SK-N-SH treated with all-trans-retinoic acid at 6 μM for 48 hours (cell line): ENCODE data around the gene SOD1.

ENCODE experiments used
- ATAC-seq: fragments of 200-7000 bp; cut with Tn5 transposase; 3 replicates; pipeline ENCODE4 v1.9.1; 2020; ENCODE audit warnings: mild to moderate bottlenecking, moderate library complexity
- ARNTL ChIP-seq: fragments of 450-650 bp; formaldehyde crosslinking; IDR thresholded peaks from 2 replicates; pipeline ENCODE4 v1.5.0; 2020; ENCODE audit warnings: low read depth, mild to moderate bottlenecking, moderate library complexity, borderline replicate concordance
- BACH2 ChIP-seq: fragments of 250-450 bp; sonication (Bioruptor Pico); IDR thresholded peaks from 2 replicates; pipeline ENCODE4 v1.9.0; 2021; ENCODE audit warnings: mild to moderate bottlenecking, borderline replicate concordance
- CREB5 ChIP-seq: fragments of 250-450 bp; sonication (Bioruptor Pico); IDR thresholded peaks from 2 replicates; pipeline ENCODE4 v1.5.1; 2020; ENCODE audit warnings: low read depth, mild to moderate bottlenecking, moderate library complexity
- CSDC2 ChIP-seq: fragments of 250-450 bp; sonication (Bioruptor Pico); IDR thresholded peaks from 2 replicates; pipeline ENCODE4 v1.5.0; 2020; ENCODE audit warnings: mild to moderate bottlenecking, moderate library complexity
- CSRNP3 ChIP-seq: fragments of 250-450 bp; sonication (Bioruptor Pico); IDR thresholded peaks from 2 replicates; pipeline ENCODE4 v1.5.1; 2021; ENCODE audit warnings: mild to moderate bottlenecking, moderate library complexity
- ESRRG ChIP-seq: fragments of 250-450 bp; sonication (Bioruptor Pico); IDR thresholded peaks from 2 replicates; pipeline ENCODE4 v1.6.1; 2021; ENCODE audit warnings: mild to moderate bottlenecking
- GLIS3 ChIP-seq: fragments of 250-450 bp; sonication (Bioruptor Pico); IDR thresholded peaks from 2 replicates; pipeline ENCODE4 v1.5.0; 2020; ENCODE audit warnings: mild to moderate bottlenecking, moderate library complexity
- ISL1 ChIP-seq: fragments of 250-450 bp; sonication (Bioruptor Pico); IDR thresholded peaks from 2 replicates; pipeline ENCODE4 v2.1.2; 2022; ENCODE audit warnings: mild to moderate bottlenecking, moderate library complexity
- OSR1 ChIP-seq: fragments of 250-450 bp; sonication (Bioruptor Pico); IDR thresholded peaks from 2 replicates; pipeline ENCODE4 v1.8.0; 2022; ENCODE audit warnings: moderate library complexity, mild to moderate bottlenecking, inconsistent platforms
- PATZ1 ChIP-seq: fragments of 250-450 bp; sonication (Bioruptor Pico); IDR thresholded peaks from 2 replicates; pipeline ENCODE4 v1.8.0; 2020; ENCODE audit warnings: mild to moderate bottlenecking, moderate library complexity, borderline replicate concordance
- PPARA ChIP-seq: fragments of 250-450 bp; sonication (Bioruptor Pico); IDR thresholded peaks from 2 replicates; pipeline ENCODE4 v1.5.0; 2020; ENCODE audit warnings: mild to moderate bottlenecking, borderline replicate concordance
- RARB ChIP-seq: fragments of 250-450 bp; sonication (Bioruptor Pico); IDR thresholded peaks from 2 replicates; pipeline ENCODE4 v1.8.0; 2021; ENCODE audit warnings: mild to moderate bottlenecking, moderate library complexity
- SNAI2 ChIP-seq: fragments of 250-450 bp; sonication (Bioruptor Pico); IDR thresholded peaks from 2 replicates; pipeline ENCODE4 v1.5.0; 2020; ENCODE audit warnings: mild to moderate bottlenecking, moderate library complexity
- TOX ChIP-seq: fragments of 250-450 bp; sonication (Bioruptor Pico); IDR thresholded peaks from 2 replicates; pipeline ENCODE4 v1.8.0; 2021; ENCODE audit warnings: mild to moderate bottlenecking, moderate library complexity, borderline replicate concordance
- TSHZ2 ChIP-seq: fragments of 250-450 bp; sonication (Bioruptor Pico); IDR thresholded peaks from 2 replicates; pipeline ENCODE4 v1.5.0; 2020; ENCODE audit warnings: mild to moderate bottlenecking, moderate library complexity
- ZFP3 ChIP-seq: fragments of 250-450 bp; sonication (Bioruptor Pico); IDR thresholded peaks from 2 replicates; pipeline ENCODE4 v1.5.0; 2020; ENCODE audit warnings: mild to moderate bottlenecking, moderate library complexity
- ZFP30 ChIP-seq: fragments of 450-650 bp; formaldehyde crosslinking; IDR thresholded peaks from 2 replicates; pipeline ENCODE4 v1.5.0; 2022; ENCODE audit warnings: mild to moderate bottlenecking, moderate library complexity
- ZNF565 ChIP-seq: fragments of 450-650 bp; formaldehyde crosslinking; conservative IDR thresholded peaks from 2 replicates; pipeline ENCODE4 v1.5.0; 2020; ENCODE audit warnings: low read depth, mild to moderate bottlenecking, moderate library complexity
- ZNF70 ChIP-seq: fragments of 450-650 bp; formaldehyde crosslinking; IDR thresholded peaks from 2 replicates; pipeline ENCODE4 v1.5.0; 2020; ENCODE audit warnings: mild to moderate bottlenecking, moderate library complexity
- ZNF8 ChIP-seq: fragments of 450-650 bp; formaldehyde crosslinking; IDR thresholded peaks from 2 replicates; pipeline ENCODE4 v1.5.0; 2020; ENCODE audit warnings: mild to moderate bottlenecking, moderate library complexity

Gene SOD1

GRCh38 chr21:31675960-31676359, 16.5 kb downstream of the SOD1 start:
- ATAC-seq: no peak
- TF ChIP-seq ZNF8 (no peak), ZNF565 (CRISPR knock-in tag) (no peak), ESRRG (CRISPR knock-in tag) (no peak)
- TF ChIP-seq, all 23 proteins: peak for 0

- ATAC-seq: no peak
Measured at GRCh38 chr21:31677047-31677446, 17.6 kb downstream of the SOD1 start.

GRCh38 chr21:31678478-31678877, 19.0 kb downstream of the SOD1 start:
- ATAC-seq: no peak
- no peak for TF ChIP-seq BACH2 (CRISPR knock-in tag)
- no peak for TF ChIP-seq GLIS3
- TF ChIP-seq ISL1: no peak
- TF ChIP-seq SNAI2 (CRISPR knock-in tag): no peak
- TF ChIP-seq ZNF8: no peak
- TF ChIP-seq PPARA (CRISPR knock-in tag): no peak
- no peak for TF ChIP-seq OSR1

More at GRCh38 chr21:31677047-31677446, 17.6 kb downstream of the SOD1 start:
- TF ChIP-seq ZNF565 (CRISPR knock-in tag) (no peak), ZNF8 (no peak), CSDC2 (CRISPR knock-in tag) (no peak), ZNF70 (CRISPR knock-in tag) (no peak), CSRNP3 (CRISPR knock-in tag) (no peak), CREB5 (CRISPR knock-in tag) (no peak)

- no peak for TF ChIP-seq RARB
- TF ChIP-seq ZNF70 (CRISPR knock-in tag): no peak
- TF ChIP-seq TOX (CRISPR knock-in tag): no peak
- TF ChIP-seq ZFP3 (CRISPR knock-in tag): no peak
- TF ChIP-seq BACH2 (CRISPR knock-in tag): no peak
- no peak for TF ChIP-seq PATZ1 (CRISPR knock-in tag)
- TF ChIP-seq ARNTL (CRISPR knock-in tag): no peak
- peak; percentile 52 for ATAC-seq
Measured at GRCh38 chr21:31682620-31683019, 23.1 kb downstream of the SOD1 start.

- no peak; the same call in 1 of the 3 replicates for ATAC-seq
- TF ChIP-seq CSDC2 (CRISPR knock-in tag) (no peak), BACH2 (CRISPR knock-in tag) (no peak), CSRNP3 (CRISPR knock-in tag) (no peak), PATZ1 (CRISPR knock-in tag) (no peak), RARB (no peak), SNAI2 (CRISPR knock-in tag) (no peak), CREB5 (CRISPR knock-in tag) (no peak), ZFP30 (no peak), TOX (CRISPR knock-in tag) (no peak), TSHZ2 (CRISPR knock-in tag) (no peak), ARNTL (CRISPR knock-in tag) (no peak)
Measured at GRCh38 chr21:31683029-31683428, 23.5 kb downstream of the SOD1 start.
